ENCODE measurements around the gene ABHD5. TPM values are rescaled to one million over a fixed set of nuclear protein-coding genes. Genes with fewer than 3 reads are reported as not detected.
A peak's percentile ranks its signal among the peaks of the same experiment; 100 is the strongest.

The ABHD5 gene
- total RNA-seq, 1 experiment from 2014 or later, result 9.9 TPM

DNA sequence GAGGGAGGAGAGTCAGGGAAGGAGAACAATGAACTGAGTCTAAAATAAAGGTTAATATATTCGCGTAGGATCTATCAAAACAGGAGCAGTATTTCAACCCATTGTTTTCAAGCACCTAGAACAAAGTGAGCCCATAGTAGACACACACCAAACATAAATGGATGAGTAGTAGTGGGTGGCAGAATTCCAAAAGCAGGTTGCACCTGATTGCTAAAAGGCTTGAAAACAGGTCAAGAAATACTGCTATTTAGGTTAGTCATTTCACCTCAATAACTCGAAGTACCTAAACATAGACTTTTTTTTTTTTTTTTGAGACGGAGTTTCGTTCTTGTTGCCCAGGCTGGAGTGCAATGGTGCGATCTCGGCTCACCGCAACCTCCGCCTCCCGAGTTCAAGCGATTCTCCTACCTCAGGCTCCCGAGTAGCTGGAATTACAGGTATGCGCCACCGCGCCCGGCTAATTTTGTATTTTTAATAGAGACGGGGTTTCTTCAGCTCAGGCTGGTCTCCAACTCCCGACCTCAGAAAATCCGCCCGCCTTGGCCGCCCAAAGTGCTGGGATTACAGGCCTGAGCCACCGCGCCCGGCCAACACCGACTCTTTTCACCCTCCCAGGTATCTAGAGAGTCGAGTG, 855 bp upstream of the ABHD5 start:
- Histone ChIP-seq H3K9me3 (ENCODE audit: low read depth, low read length, poor library complexity, severe bottlenecking) (no peaks in the 10 kb centered on the region), H3K4me1 (ENCODE audit: insufficient read depth, low read length, poor library complexity, severe bottlenecking) (peaks cover 20% of the 10 kb centered on the region), H3K36me3 (ENCODE audit: insufficient read depth, low read length, poor library complexity, severe bottlenecking) (no peaks in the 10 kb centered on the region), H3K4me3 (ENCODE audit: low read depth, low read length, poor library complexity, severe bottlenecking) (peak overlapping the region; percentile 66), H3K27ac (ENCODE audit: low read depth, low read length, poor library complexity, severe bottlenecking) (no peak overlapping the region), H3K27me3 (replicated peaks; ENCODE audit: insufficient read depth, low read depth, low read length, poor library complexity) (no peaks in the 10 kb centered on the region)
- BruUV-seq (replicated peaks), result no TSS peak
- ChIA-PET CTCF (interaction anchor here (0.8 kb wide), 1 partner anchor 144 kb away, joined by 4 read pairs; no protein-coding TSS in a partner anchor), POLR2A (ENCODE audit: low non-redundant PET) (no interaction called here)
- DNase-seq (ENCODE audit: low spot score), result no peak
- intact Hi-C loops (cut with micrococcal nuclease; ENCODE audit: unreplicated experiment), result no loop called here
- TF ChIP-seq, protein P1, sequence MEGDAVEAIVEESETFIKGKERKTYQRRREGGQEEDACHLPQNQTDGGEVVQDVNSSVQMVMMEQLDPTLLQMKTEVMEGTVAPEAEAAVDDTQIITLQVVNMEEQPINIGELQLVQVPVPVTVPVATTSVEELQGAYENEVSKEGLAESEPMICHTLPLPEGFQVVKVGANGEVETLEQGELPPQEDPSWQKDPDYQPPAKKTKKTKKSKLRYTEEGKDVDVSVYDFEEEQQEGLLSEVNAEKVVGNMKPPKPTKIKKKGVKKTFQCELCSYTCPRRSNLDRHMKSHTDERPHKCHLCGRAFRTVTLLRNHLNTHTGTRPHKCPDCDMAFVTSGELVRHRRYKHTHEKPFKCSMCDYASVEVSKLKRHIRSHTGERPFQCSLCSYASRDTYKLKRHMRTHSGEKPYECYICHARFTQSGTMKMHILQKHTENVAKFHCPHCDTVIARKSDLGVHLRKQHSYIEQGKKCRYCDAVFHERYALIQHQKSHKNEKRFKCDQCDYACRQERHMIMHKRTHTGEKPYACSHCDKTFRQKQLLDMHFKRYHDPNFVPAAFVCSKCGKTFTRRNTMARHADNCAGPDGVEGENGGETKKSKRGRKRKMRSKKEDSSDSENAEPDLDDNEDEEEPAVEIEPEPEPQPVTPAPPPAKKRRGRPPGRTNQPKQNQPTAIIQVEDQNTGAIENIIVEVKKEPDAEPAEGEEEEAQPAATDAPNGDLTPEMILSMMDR (conservative IDR thresholded peaks at IDR 0.05; ENCODE audit: low read depth, low read length), result no peak
- no peak for TF ChIP-seq EZH2 (IDR thresholded peaks at IDR 0.05; ENCODE audit: borderline replicate concordance, low read depth, low read length, poor library complexity, severe bottlenecking)

DNA sequence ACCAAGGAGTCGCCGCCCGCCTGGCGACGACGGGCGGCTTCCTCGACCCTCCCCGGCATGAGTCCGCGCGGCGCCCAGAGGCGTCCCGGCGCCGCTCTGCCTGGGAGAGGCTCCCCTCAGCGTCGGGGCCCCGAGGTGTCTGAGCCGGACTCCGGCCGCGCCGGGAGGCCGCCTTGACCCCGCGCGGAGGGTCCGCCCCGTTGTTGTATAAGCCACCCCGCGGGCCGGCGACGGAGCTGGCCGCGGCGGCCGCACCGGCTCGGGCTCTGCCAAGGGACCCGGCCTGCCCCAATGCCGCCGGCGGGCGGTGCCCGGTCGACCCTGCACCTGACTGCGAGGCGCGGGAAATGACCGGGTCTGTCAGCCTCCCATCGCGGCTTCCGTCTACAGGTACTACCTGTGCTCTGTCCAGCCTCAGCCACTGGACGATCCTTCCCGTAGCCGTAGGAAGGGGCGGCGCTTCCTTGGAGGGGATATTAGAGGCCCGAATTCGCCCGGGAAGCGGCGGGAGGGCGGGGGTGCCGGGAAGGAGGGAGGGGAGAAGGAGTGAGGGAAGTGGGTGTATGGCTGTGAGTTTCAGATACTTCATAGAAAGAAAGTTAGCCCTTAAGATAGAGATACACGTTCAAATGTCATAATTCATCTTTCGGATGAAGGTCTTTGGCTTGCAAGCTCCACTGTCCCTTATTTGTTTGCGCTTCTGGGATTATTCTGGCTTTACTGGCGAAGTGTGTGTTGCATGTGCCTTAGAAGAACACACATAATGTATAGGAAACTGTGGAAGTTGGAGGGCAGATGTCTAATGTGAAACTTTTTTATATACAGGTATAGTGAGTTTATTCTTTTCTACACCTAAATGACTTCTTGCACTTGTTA, 620 bp downstream of the ABHD5 start:
- no peaks in the 10 kb centered on the region for H3K9me3 ChIP-seq (ENCODE audit: low read depth, low read length, poor library complexity, severe bottlenecking)
- peak; percentile 39 for DNase-seq (ENCODE audit: low spot score)
- peak overlapping the region; percentile 42 for H3K27ac ChIP-seq (ENCODE audit: low read depth, low read length, poor library complexity, severe bottlenecking)
- H3K27me3 ChIP-seq (replicated peaks; ENCODE audit: insufficient read depth, low read depth, low read length, poor library complexity), result no peaks in the 10 kb centered on the region
- TF ChIP-seq, protein P1 (conservative IDR thresholded peaks at IDR 0.05; ENCODE audit: low read depth, low read length), result no peak
- TF ChIP-seq EZH2 (IDR thresholded peaks at IDR 0.05; ENCODE audit: borderline replicate concordance, low read depth, low read length, poor library complexity, severe bottlenecking), result no peak
- H3K36me3 ChIP-seq (ENCODE audit: insufficient read depth, low read length, poor library complexity, severe bottlenecking), result no peaks in the 10 kb centered on the region
- H3K4me1 ChIP-seq (ENCODE audit: insufficient read depth, low read length, poor library complexity, severe bottlenecking), result peaks cover 20% of the 10 kb centered on the region
- ChIA-PET CTCF (no interaction called here), POLR2A (ENCODE audit: low non-redundant PET) (no interaction called here)
- BruUV-seq (replicated peaks), result no TSS peak
- intact Hi-C loops (cut with micrococcal nuclease; ENCODE audit: unreplicated experiment), result no loop called here
- H3K4me3 ChIP-seq (ENCODE audit: low read depth, low read length, poor library complexity, severe bottlenecking), result peak overlapping the region; percentile 66

DNA sequence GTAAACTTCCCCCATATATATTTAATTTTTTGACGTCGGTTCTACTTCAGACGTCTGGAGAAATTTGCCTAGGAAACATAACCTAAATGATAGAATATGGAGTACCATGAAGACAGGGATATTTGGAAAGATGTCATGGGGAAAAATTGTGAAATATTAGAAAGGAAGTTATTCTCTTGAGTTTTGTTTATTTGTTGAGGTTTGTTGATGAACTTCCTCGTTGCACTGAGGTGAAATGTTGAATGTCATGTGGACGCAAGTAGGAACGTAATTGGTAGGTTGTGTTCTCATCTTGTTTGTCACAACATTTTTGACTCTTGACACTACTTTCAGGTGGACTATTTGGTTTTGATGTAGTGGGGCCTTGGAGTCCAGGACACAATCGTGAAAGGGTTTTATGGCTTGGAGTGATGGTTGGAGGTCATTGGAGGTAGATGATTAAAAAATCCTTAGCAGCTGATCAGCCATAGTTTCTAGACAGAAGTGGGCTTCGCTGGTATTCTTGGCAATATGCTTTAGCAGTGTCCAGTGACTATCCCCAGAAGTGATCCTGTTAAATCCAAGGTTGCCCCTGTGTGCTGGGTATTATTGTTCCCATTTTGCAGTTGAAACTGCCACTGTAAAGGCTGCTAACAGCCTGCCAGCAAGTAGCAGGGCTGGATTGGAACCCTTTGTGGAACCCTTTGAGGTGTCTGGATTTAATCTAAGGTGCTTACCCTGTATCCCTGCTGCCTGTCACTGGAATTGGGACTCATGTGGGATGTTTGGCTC, 1.5 kb downstream of the ABHD5 start:
- ChIA-PET CTCF (no interaction called here), POLR2A (ENCODE audit: low non-redundant PET) (no interaction called here)
- no peaks in the 10 kb centered on the region for H3K9me3 ChIP-seq (ENCODE audit: low read depth, low read length, poor library complexity, severe bottlenecking)
- H3K27ac ChIP-seq (ENCODE audit: low read depth, low read length, poor library complexity, severe bottlenecking), result no peak overlapping the region
- TF ChIP-seq EZH2 (IDR thresholded peaks at IDR 0.05; ENCODE audit: borderline replicate concordance, low read depth, low read length, poor library complexity, severe bottlenecking), result no peak
- TF ChIP-seq, protein P1 (conservative IDR thresholded peaks at IDR 0.05; ENCODE audit: low read depth, low read length), result no peak
- peaks cover 20% of the 10 kb centered on the region for H3K4me1 ChIP-seq (ENCODE audit: insufficient read depth, low read length, poor library complexity, severe bottlenecking)
- no peaks in the 10 kb centered on the region for H3K36me3 ChIP-seq (ENCODE audit: insufficient read depth, low read length, poor library complexity, severe bottlenecking)
- intact Hi-C loops (cut with micrococcal nuclease; ENCODE audit: unreplicated experiment), result no loop called here
- no TSS peak for BruUV-seq (replicated peaks)
- DNase-seq (ENCODE audit: low spot score), result no peak
- no peaks in the 10 kb centered on the region for H3K27me3 ChIP-seq (replicated peaks; ENCODE audit: insufficient read depth, low read depth, low read length, poor library complexity)
- H3K4me3 ChIP-seq (ENCODE audit: low read depth, low read length, poor library complexity, severe bottlenecking), result peak overlapping the region; percentile 66
